K562 (cell line): ENCODE data around the gene COQ8A. TPM values are rescaled to one million over a fixed set of nuclear protein-coding genes. Genes with fewer than 3 reads are reported as not detected.

Experiments
- ATF3 ChIP-seq, 2 experiments: fragments of 450-650 bp in 1 of 2; sonication (generic) in 1 of 2; formaldehyde crosslinking in 1 of 2; IDR thresholded peaks in 1 of 2; conservative IDR thresholded peaks in 1 of 2; 2 replicates each; pipeline versions ENCODE4 v1.6.1 to v1.8.1; 2016 to 2023; ENCODE audit warnings: mild to moderate bottlenecking in 2 of 2, moderate library complexity in 2 of 2, inconsistent platforms in 1 of 2, missing genetic modification reagents in 1 of 2
- CBX2 ChIP-seq: fragments of 200-600 bp; sonication (generic); IDR thresholded peaks from one replicate; pipeline ENCODE4 v1.6.1; 2012; ENCODE audit warnings: mild to moderate bottlenecking, low read length, inconsistent platforms; ENCODE audit not compliant: insufficient read depth, poor library complexity, severe bottlenecking
- CBX8 ChIP-seq: fragments of 200-600 bp; sonication (generic); IDR thresholded peaks from 2 replicates; pipeline ENCODE4 v1.6.1; 2012; ENCODE audit warnings: borderline replicate concordance, mixed run types, low read depth, mild to moderate bottlenecking, moderate library complexity, mixed read lengths, low read length, control low read depth, inconsistent platforms; ENCODE audit not compliant: poor library complexity, severe bottlenecking; ENCODE audit errors: extremely low read depth
- CHD2 ChIP-seq: IDR thresholded peaks from 2 replicates; pipeline ENCODE4 v1.6.1; 2011; ENCODE audit warnings: low read depth, low read length
- DPF2 ChIP-seq: fragments of 450-650 bp; IDR thresholded peaks from 2 replicates; pipeline ENCODE4 v1.6.1; 2016
- E2F1 ChIP-seq: sonication (generic); formaldehyde crosslinking; IDR thresholded peaks from 2 replicates; pipeline ENCODE4 v1.8.1; 2023; ENCODE audit warnings: mild to moderate bottlenecking, missing genetic modification reagents, moderate library complexity
- FOXK1 ChIP-seq: sonication (generic); formaldehyde crosslinking; IDR thresholded peaks from 2 replicates; pipeline ENCODE4 v1.8.0; 2022; ENCODE audit warnings: missing genetic modification reagents, mild to moderate bottlenecking, borderline replicate concordance
- HMGN3 ChIP-seq: IDR thresholded peaks from 2 replicates; pipeline ENCODE4 v1.6.1; 2011; ENCODE audit warnings: borderline replicate concordance, low read depth, mild to moderate bottlenecking, mixed read lengths, low read length; ENCODE audit not compliant: insufficient read length; ENCODE audit errors: extremely low read depth
- MEIS2 ChIP-seq: fragments of 450-650 bp; IDR thresholded peaks from 2 replicates; pipeline ENCODE4 v1.6.1; 2014; ENCODE audit warnings: mild to moderate bottlenecking; ENCODE audit not compliant: partially characterized antibody
- NKRF ChIP-seq: fragments of 450-650 bp; IDR thresholded peaks from 2 replicates; pipeline ENCODE4 v1.6.1; 2016; ENCODE audit warnings: borderline replicate concordance
- SFPQ ChIP-seq: fragments of 200-400 bp; formaldehyde crosslinking; IDR thresholded peaks from 2 replicates; pipeline ENCODE4 v1.6.1; 2017; ENCODE audit warnings: mild to moderate bottlenecking, low read depth, low read length, moderate library complexity
- SIX5 ChIP-seq, 2 experiments: IDR thresholded peaks; 2 replicates each; pipeline ENCODE4 v1.6.1; 2011; ENCODE audit warnings: low read length in 2 of 2, borderline replicate concordance in 1 of 2, low read depth in 1 of 2, mild to moderate bottlenecking in 1 of 2, moderate library complexity in 1 of 2; ENCODE audit not compliant: insufficient read depth in 1 of 2
- SMARCC2 ChIP-seq: fragments of 450-650 bp; IDR thresholded peaks from 2 replicates; pipeline ENCODE4 v1.6.1; 2017; ENCODE audit warnings: antibody characterized with exemption, moderate library complexity, mild to moderate bottlenecking, low read depth
- SNRNP70 ChIP-seq: fragments of 200-400 bp; formaldehyde crosslinking; optimal IDR thresholded peaks from 2 replicates; pipeline ENCODE3; 2017; ENCODE audit warnings: low read depth, low read length
- TAF9B ChIP-seq: fragments of 450-650 bp; IDR thresholded peaks from 2 replicates; pipeline ENCODE4 v1.6.1; 2018; ENCODE audit warnings: mild to moderate bottlenecking; ENCODE audit not compliant: partially characterized antibody
- ZNF408 ChIP-seq: fragments of 250-450 bp; sonication (Bioruptor Pico); IDR thresholded peaks from 2 replicates; pipeline ENCODE4 v1.4.0; 2020; ENCODE audit warnings: low read depth, mild to moderate bottlenecking, moderate library complexity
- ZNF511 ChIP-seq: sonication (generic); formaldehyde crosslinking; IDR thresholded peaks from 2 replicates; pipeline ENCODE4 v1.8.0; 2022; ENCODE audit warnings: mild to moderate bottlenecking, missing genetic modification reagents
- ZSCAN29 ChIP-seq: fragments of 450-650 bp; IDR thresholded peaks from 2 replicates; pipeline ENCODE4 v1.6.1; 2017
- polyA plus RNA-seq, 8 experiments: library from polyadenylated mRNA; depleted of rRNA in 4 of 8; stranded (reverse) in 5 of 8; unstranded in 3 of 8; fragments of >200 nt; fragmentation: Nextera tagmentation in 2 of 8; fragmentation: Illumina TruSeq in 1 of 8; extraction: Ambion mirVana in 2 of 8; extraction: Trizol in 1 of 8; gene quantifications; 2 replicates each; pipeline versions ENCODE4 v1.2.1 to v1.2.3, GENCODE V29; 2011 to 2014; ENCODE audit warnings: inconsistent platforms in 1 of 8, missing spikeins in 1 of 8
- total RNA-seq, 7 experiments: library from RNA; depleted of rRNA in 6 of 7; stranded (reverse); fragments of >200 nt in 6 of 7; fragmentation: Illumina TruSeq in 2 of 7; extraction: Trizol in 2 of 7; gene quantifications; 2 replicates each; pipeline versions ENCODE4 v1.2.1 to v1.2.3, GENCODE V29; 2011 to 2021; ENCODE audit warnings: low replicate concordance in 1 of 7

COQ8A gene
- total and polyA plus RNA-seq, 9 of the 15 experiments (the other 6 are each of a cell fraction or from before 2014, with no cell fraction given), result 2.6 to 54.3 (median 32.4) TPM

GRCh38 chr1:226939438-226940028 is 561 bp upstream of the COQ8A start (continued):
- 0 out of 2 replicates have a peak, but pooled peaks have one; percentile 15 for TF ChIP-seq NKRF
- no peak; the same call in 1 of the 2 replicates for TF ChIP-seq SMARCC2
- TF ChIP-seq ZNF511, result peak; percentile 96; the same call in 1 of the 2 replicates
- peak; percentile 98 for TF ChIP-seq FOXK1 (CRISPR knock-in tag)
- peak; percentile 65 for TF ChIP-seq HMGN3
- no peak for TF ChIP-seq DPF2
- no peak for TF ChIP-seq ATF3 (IDR thresholded peaks at IDR 0.05)
- TF ChIP-seq ATF3 (CRISPR knock-in tag; conservative IDR thresholded peaks at IDR 0.05), result peak; percentile 48; the same call in 1 of the 2 replicates
- no peak for TF ChIP-seq ZNF408
- no peak for TF ChIP-seq CBX8
- TF ChIP-seq SNRNP70, result no peak
- peak; percentile 93 for TF ChIP-seq E2F1 (CRISPR knock-in tag)
- TF ChIP-seq SIX5 (IDR thresholded peaks at IDR 0.05; ENCODE audit: borderline replicate concordance in 1 of 2, insufficient read depth in 1 of 2, low read depth in 1 of 2, low read length in 2 of 2), result no peak
- no peak for TF ChIP-seq CHD2
- no peak for TF ChIP-seq CBX2
- TF ChIP-seq MEIS2, result peak; percentile 87
- TF ChIP-seq SFPQ, result no peak
- TF ChIP-seq TAF9B, result peak; percentile 77
- TF ChIP-seq ZSCAN29, result no peak
